ENCODE data around the gene GABARAPL1.

The GABARAPL1 gene

GRCh38 chr12:10249690-10250455 lies 37.2 kb downstream of the GABARAPL1 start:
- H3K27ac ChIP-seq: no peak overlapping the region
- ChIA-PET CTCF (no interaction called here), POLR2A (ENCODE audit: low non-redundant PET) (interaction anchor here (0.7 kb wide), 1 partner anchor 296 kb away, joined by 7 read pairs; no protein-coding TSS in a partner anchor)
- TF ChIP-seq CTCF (conservative IDR thresholded peaks at IDR 0.05; ENCODE audit: low read depth): no peak
- no peak for DNase-seq (ENCODE audit: low spot score)

- ChIA-PET CTCF (no interaction called here), POLR2A (ENCODE audit: low non-redundant PET) (no interaction called here)
- H3K27ac ChIP-seq: no peak overlapping the region
Measured at GRCh38 chr12:10251669-10252068, 39.0 kb downstream of the GABARAPL1 start.

GRCh38 chr12:10252201-10252600 lies 39.5 kb downstream of the GABARAPL1 start:
- H3K27ac ChIP-seq: no peak overlapping the region
- ChIA-PET CTCF (no interaction called here), POLR2A (ENCODE audit: low non-redundant PET) (no interaction called here)
- no peak for TF ChIP-seq CTCF (conservative IDR thresholded peaks at IDR 0.05; ENCODE audit: low read depth)
- no peak for DNase-seq (ENCODE audit: low spot score)

More at GRCh38 chr12:10251669-10252068, 39.0 kb downstream of the GABARAPL1 start:
- DNase-seq (ENCODE audit: low spot score): no peak
- TF ChIP-seq CTCF (conservative IDR thresholded peaks at IDR 0.05; ENCODE audit: low read depth): no peak

GRCh38 chr12:10256064-10256463 lies 43.4 kb downstream of the GABARAPL1 start:
- H3K27ac ChIP-seq: no peak overlapping the region
- ChIA-PET POLR2A (ENCODE audit: low non-redundant PET) (no interaction called here), CTCF (no interaction called here)
- TF ChIP-seq CTCF (conservative IDR thresholded peaks at IDR 0.05; ENCODE audit: low read depth): no peak
- no peak for DNase-seq (ENCODE audit: low spot score)

- DNase-seq (ENCODE audit: low spot score): no peak
- TF ChIP-seq CTCF (conservative IDR thresholded peaks at IDR 0.05; ENCODE audit: low read depth): no peak
- no peak overlapping the region for H3K27ac ChIP-seq
- POLR2A ChIA-PET (ENCODE audit: low non-redundant PET): no interaction called here
- CTCF ChIA-PET: no interaction called here
Measured at GRCh38 chr12:10260927-10261326, 48.2 kb downstream of the GABARAPL1 start.

- DNase-seq (ENCODE audit: low spot score): no peak
- CTCF ChIA-PET: no interaction called here
Measured at GRCh38 chr12:10268037-10268436, 55.4 kb downstream of the GABARAPL1 start.

More at GRCh38 chr12:10268037-10268436, 55.4 kb downstream of the GABARAPL1 start:
- no peak overlapping the region for H3K27ac ChIP-seq
- no peak for TF ChIP-seq CTCF (conservative IDR thresholded peaks at IDR 0.05; ENCODE audit: low read depth)
- POLR2A ChIA-PET (ENCODE audit: low non-redundant PET): no interaction called here

Data from RWPE1 (cell line).